NCI-H2196 (cell line): ENCODE measurements around the gene PDE2A.

Source experiments
- DNase-seq: peaks from one replicate; lab custom pipeline; 2025; ENCODE audit not compliant: unreplicated experiment; lab: John Stamatoyannopoulos, UW

The PDE2A gene

GRCh38 chr11:72673943-72674828 lies at the start of gene PDE2A:
Gene PDE2A, minus strand, starts transcription at chr11:72674422. Its CDS starts 215 bp downstream, at chr11:72674207.
- DNase-seq, result no peak

- no peak for DNase-seq
Observed at GRCh38 chr11:72723508-72723907, 49.3 kb upstream of the PDE2A start.

- DNase-seq, result peak; percentile 87
Observed at GRCh38 chr11:72722050-72722748, 48.0 kb upstream of the PDE2A start.

- DNase-seq, result no peak
Observed at GRCh38 chr11:72721689-72722049, 47.4 kb upstream of the PDE2A start.

- DNase-seq, result no peak
Observed at GRCh38 chr11:72721276-72721675, 47.1 kb upstream of the PDE2A start.

- no peak for DNase-seq
Observed at GRCh38 chr11:72720784-72721183, 46.6 kb upstream of the PDE2A start.

GRCh38 chr11:72720047-72720446 lies 45.8 kb upstream of the PDE2A start:
- DNase-seq, result no peak

- DNase-seq, result no peak
Observed at GRCh38 chr11:72719551-72719950, 45.3 kb upstream of the PDE2A start.

GRCh38 chr11:72719144-72719543 lies 44.9 kb upstream of the PDE2A start:
- no peak for DNase-seq

- DNase-seq, result no peak
Observed at GRCh38 chr11:72718101-72718501, 43.9 kb upstream of the PDE2A start.

- DNase-seq, result no peak
Observed at GRCh38 chr11:72716788-72717435, 42.7 kb upstream of the PDE2A start.

- peak; percentile 39 for DNase-seq
Observed at GRCh38 chr11:72716290-72716689, 42.1 kb upstream of the PDE2A start.

GRCh38 chr11:72712841-72713240 lies 38.6 kb upstream of the PDE2A start:
- no peak for DNase-seq

- no peak for DNase-seq
Observed at GRCh38 chr11:72712168-72712751, 38.0 kb upstream of the PDE2A start.

- DNase-seq, result no peak
Observed at GRCh38 chr11:72711141-72711540, 36.9 kb upstream of the PDE2A start.

- DNase-seq, result no peak
Observed at GRCh38 chr11:72710278-72710677, 36.1 kb upstream of the PDE2A start.

- no peak for DNase-seq
Observed at GRCh38 chr11:72709478-72710238, 35.4 kb upstream of the PDE2A start.

GRCh38 chr11:72707032-72707431 lies 32.8 kb upstream of the PDE2A start:
- no peak for DNase-seq

GRCh38 chr11:72706579-72706978 lies 32.4 kb upstream of the PDE2A start:
- no peak for DNase-seq

GRCh38 chr11:72705442-72706365 lies 31.5 kb upstream of the PDE2A start:
- DNase-seq, result no peak
